HepG2 (cell line): ENCODE measurements around the gene ST13. TPM values are rescaled to one million over a fixed set of nuclear protein-coding genes. Genes with fewer than 3 reads are reported as not detected.

Experiments
- ATAC-seq: fragments of 200-7000 bp; cut with Tn5 transposase; 3 replicates; pipeline ENCODE4 v1.9.1; 2020; ENCODE audit warnings: mild to moderate bottlenecking, moderate library complexity
- BruUV-seq: library from RNA; stranded (reverse); fragments of 400-500 nt; replicated peaks from 2 replicates; lab custom pipeline; 2021; lab: Mats Ljungman, UMichigan
- CTCF ChIA-PET: fragments of 300-600 bp; formaldehyde crosslinking; extraction: SDS; loops from one replicate; lab custom pipeline; 2021; ENCODE audit warnings: low total read pairs, inconsistent platforms, low intra/inter-chr PET ratio; lab: Yijun Ruan, JAX
- POLR2A ChIA-PET: fragments of 350-600 bp; sonication (Branson Sonifier 250); formaldehyde crosslinking; loops from one replicate; lab custom pipeline; 2020; ENCODE audit warnings: antibody characterized with exemption, inconsistent platforms; lab: Yijun Ruan, JAX
- DNase-seq: peaks from one replicate; pipeline ENCODE4 v3.0.0-alpha.2; 2015; ENCODE audit warnings: low spot score
- FAIRE-seq: peaks from 3 replicates; lab custom pipeline; 2011; peaks lifted over from hg19 to GRCh38; lab: Jason Lieb, UNC
- H2AFZ ChIP-seq: one replicate; pipeline ENCODE4 v1.6.1; 2011; ENCODE audit warnings: low read length, inconsistent platforms
- H3K27ac ChIP-seq: fragments of 300-600 bp; 3 replicates; pipeline ENCODE4 v1.8.0; 2011; ENCODE audit warnings: mixed run types, mild to moderate bottlenecking, mixed read lengths, low read length, inconsistent platforms; ENCODE audit not compliant: insufficient read depth; ENCODE audit errors: extremely low read length
- H3K27me3 ChIP-seq, 2 experiments: fragments of 200-600 bp in 1 of 2; 2 replicates in 1 of 2; 3 replicates in 1 of 2; pipeline versions ENCODE4 v1.6.0 to v1.8.0; 2011; ENCODE audit warnings: low read length in 2 of 2, mild to moderate bottlenecking in 2 of 2, moderate library complexity in 2 of 2, inconsistent platforms in 1 of 2; ENCODE audit not compliant: insufficient read depth in 2 of 2, control insufficient read depth in 1 of 2
- H3K36me3 ChIP-seq, 2 experiments: fragments of 200-600 bp in 1 of 2; replicated peaks in 1 of 2; 2 replicates in 1 of 2; 3 replicates in 1 of 2; pipeline versions ENCODE4 v1.5.1 to v1.8.0; 2011; ENCODE audit warnings: low read length in 2 of 2, inconsistent platforms in 1 of 2; ENCODE audit not compliant: insufficient read depth in 2 of 2, control insufficient read depth in 1 of 2
- H3K4me1 ChIP-seq: 2 replicates; pipeline ENCODE4 v1.5.1; 2012; ENCODE audit warnings: low read length, inconsistent platforms; ENCODE audit not compliant: insufficient read depth
- H3K4me2 ChIP-seq: 2 replicates; pipeline ENCODE4 v1.6.0; 2011; ENCODE audit warnings: low read depth, low read length, inconsistent platforms
- H3K4me3 ChIP-seq, 3 experiments: fragments of 200-600 bp in 1 of 3; sonication (generic), shearing (Covaris generic) in 1 of 3; replicated peaks in 1 of 3; 2 replicates each; pipeline ENCODE4 v1.5.1; 2011 to 2016; ENCODE audit warnings: low read length in 3 of 3, inconsistent platforms in 2 of 3, low read depth in 2 of 3, mild to moderate bottlenecking in 2 of 3, control low read depth in 1 of 3, mixed read lengths in 1 of 3; ENCODE audit not compliant: insufficient read depth in 1 of 3
- H3K79me2 ChIP-seq: one replicate; pipeline ENCODE4 v1.6.1; 2011; ENCODE audit warnings: low read length, inconsistent platforms; ENCODE audit not compliant: insufficient read depth
- H3K9ac ChIP-seq: 2 replicates; pipeline ENCODE4 v1.6.0; 2011; ENCODE audit warnings: mild to moderate bottlenecking, low read depth, low read length, inconsistent platforms; ENCODE audit not compliant: insufficient read depth
- H3K9me3 ChIP-seq: 2 replicates; pipeline ENCODE4 v1.5.1; 2012; ENCODE audit warnings: mild to moderate bottlenecking, low read length
- H4K20me1 ChIP-seq: 2 replicates; pipeline ENCODE4 v1.6.0; 2011; ENCODE audit warnings: inconsistent platforms, mild to moderate bottlenecking, low read length, moderate library complexity; ENCODE audit not compliant: insufficient read depth
- AHR ChIP-seq: IDR thresholded peaks from 2 replicates; pipeline ENCODE4 v1.6.1; 2018; ENCODE audit warnings: missing genetic modification reagents, missing compliant biosample characterization
- ATM ChIP-seq: fragments of 450-650 bp; IDR thresholded peaks from 2 replicates; pipeline ENCODE4 v1.7.1; 2017; ENCODE audit warnings: mild to moderate bottlenecking, borderline replicate concordance
- CREB3 ChIP-seq: sonication (generic); formaldehyde crosslinking; IDR thresholded peaks from 2 replicates; pipeline ENCODE4 v1.5.0; 2020; ENCODE audit warnings: missing genetic modification reagents
- GFI1 ChIP-seq: sonication (generic); formaldehyde crosslinking; IDR thresholded peaks from 2 replicates; pipeline ENCODE4 v1.5.0; 2020; ENCODE audit warnings: missing genetic modification reagents, mild to moderate bottlenecking, borderline replicate concordance
- MAX ChIP-seq: IDR thresholded peaks from 2 replicates; pipeline ENCODE4 v1.6.1; 2012; ENCODE audit warnings: inconsistent platforms
- NAIF1 ChIP-seq: sonication (generic); formaldehyde crosslinking; IDR thresholded peaks from 2 replicates; pipeline ENCODE4 v1.5.0; 2020; ENCODE audit warnings: mild to moderate bottlenecking, missing genetic modification reagents, borderline replicate concordance
- THYN1 ChIP-seq: sonication (generic); formaldehyde crosslinking; IDR thresholded peaks from 2 replicates; pipeline ENCODE4 v1.8.1; 2023; ENCODE audit warnings: low read depth, mild to moderate bottlenecking, moderate library complexity, missing genetic modification reagents, borderline replicate concordance
- UBTF ChIP-seq: sonication (generic); formaldehyde crosslinking; IDR thresholded peaks from 2 replicates; pipeline ENCODE4 v1.4.0; 2020; ENCODE audit warnings: mild to moderate bottlenecking, missing genetic modification reagents
- ZBTB38 ChIP-seq: sonication (generic); formaldehyde crosslinking; IDR thresholded peaks from 2 replicates; pipeline ENCODE4 v1.5.1; 2020; ENCODE audit warnings: mild to moderate bottlenecking, missing genetic modification reagents
- ZNF12 ChIP-seq: sonication (generic); formaldehyde crosslinking; IDR thresholded peaks from 2 replicates; pipeline ENCODE4 v1.5.0; 2020; ENCODE audit warnings: missing genetic modification reagents
- ZNF253 ChIP-seq: sonication (generic); formaldehyde crosslinking; IDR thresholded peaks from 2 replicates; pipeline ENCODE4 v1.8.0; 2022; ENCODE audit warnings: mild to moderate bottlenecking, missing genetic modification reagents, borderline replicate concordance
- ZNF512 ChIP-seq: sonication (generic); formaldehyde crosslinking; IDR thresholded peaks from 2 replicates; pipeline ENCODE4 v1.4.0; 2020; ENCODE audit warnings: mild to moderate bottlenecking, missing genetic modification reagents
- ZNF709 ChIP-seq: sonication (generic); formaldehyde crosslinking; IDR thresholded peaks from 2 replicates; pipeline ENCODE4 v1.5.0; 2020; ENCODE audit warnings: mild to moderate bottlenecking, missing genetic modification reagents
- ZSCAN22 ChIP-seq: sonication (generic); formaldehyde crosslinking; IDR thresholded peaks from 2 replicates; pipeline ENCODE4 v1.4.0; 2020; ENCODE audit warnings: mild to moderate bottlenecking, missing genetic modification reagents
- WGBS: methylation state at CpG from one replicate; pipeline ENCODE4 v1.1.6; 2017; ENCODE audit warnings: low lambda C conversion rate; 5-methylcytosine and 5-hydroxymethylcytosine counted together
- in situ Hi-C: cut with HindIII; loops from 2 replicates; pipeline ENCODE4 v1.10.0; 2017; ENCODE audit warnings: low pct_unique_long_range_greater_than_20kb; ENCODE audit not compliant: extremely low pct_ligation_motif_present
- intact Hi-C: fragments of 100-400 bp; cut with micrococcal nuclease; formaldehyde crosslinking; loops from one replicate; pipeline ENCODE4 v1.10.0; 2022; ENCODE audit not compliant: unreplicated experiment
- polyA plus RNA-seq, 8 experiments: library from polyadenylated mRNA; depleted of rRNA in 3 of 8; stranded (reverse) in 7 of 8; unstranded in 1 of 8; fragments of >200 nt; fragmentation: Illumina TruSeq in 4 of 8; extraction: Trizol in 4 of 8; gene quantifications; 2 replicates each; pipeline versions ENCODE4 v1.2.1 to v1.2.3, GENCODE V29; 2011 to 2016; ENCODE audit warnings: low read depth in 4 of 8, missing spikeins in 1 of 8, mixed read lengths in 1 of 8; ENCODE audit not compliant: insufficient read depth in 1 of 8
- total RNA-seq, 5 experiments: library from RNA; depleted of rRNA; stranded (reverse); fragments of >200 nt; fragmentation: Illumina TruSeq; extraction: Trizol; gene quantifications; 2 replicates each; pipeline ENCODE4 v1.2.3, GENCODE V29; 2016; ENCODE audit warnings: low read depth in 1 of 5

Gene ST13
- total and polyA plus RNA-seq, 2 of the 13 experiments (the other 11 are each of a cell fraction or from before 2014, with no cell fraction given): 110 to 274 TPM

- no peak for ATAC-seq
- no peaks in the 10 kb centered on the region for H3K9me3 ChIP-seq
- TF ChIP-seq ATM (no peak), ZNF12 (CRISPR knock-in tag) (peak; percentile 98), ZSCAN22 (CRISPR knock-in tag) (no peak)
- no peak for FAIRE-seq
- H4K20me1 ChIP-seq: no peaks in the 10 kb centered on the region
- ChIA-PET POLR2A (interaction anchor here (0.5 kb wide), 1 partner anchor 73 kb away, joined by 4 read pairs; no protein-coding TSS in a partner anchor), CTCF (no interaction called here)
- H3K4me3 ChIP-seq: no peak overlapping the region
- in situ Hi-C loops: no loop called here
- no peak overlapping the region for H3K4me2 ChIP-seq
- intact Hi-C loops: no loop called here
- no peak overlapping the region for H3K27ac ChIP-seq
- no peaks in the 10 kb centered on the region for H3K27me3 ChIP-seq
- H3K9ac ChIP-seq: no peak overlapping the region
- WGBS: 95% methylated on average over 3 of the region's 3 CpGs
- no peak for DNase-seq
- H2AFZ ChIP-seq: no peak overlapping the region
- H3K79me2 ChIP-seq: peaks cover 16% of the 10 kb centered on the region
- H3K36me3 ChIP-seq: peaks cover 0 to 11% of the 10 kb centered on the region in 2 experiments; a peak in 1 of 5 replicates
- no TSS peak for BruUV-seq
- H3K4me1 ChIP-seq: peaks cover 10% of the 10 kb centered on the region
These were observed 50.7 kb downstream of the ST13 start for GRCh38 chr22:40805699-40806203.

- Histone ChIP-seq H3K27ac (no peak overlapping the region), H3K4me2 (no peak overlapping the region), H3K79me2 (peaks cover 16% of the 10 kb centered on the region), H3K4me1 (peaks cover 16% of the 10 kb centered on the region), H3K4me3 (no peak overlapping the region), H2AFZ (no peak overlapping the region), H4K20me1 (no peaks in the 10 kb centered on the region), H3K27me3 (no peaks in the 10 kb centered on the region), H3K9me3 (no peaks in the 10 kb centered on the region), H3K36me3 (peaks cover 0 to 11% of the 10 kb centered on the region in 2 experiments; a peak in 1 of 5 replicates), H3K9ac (no peak overlapping the region)
- DNase-seq (no peak), ATAC-seq (no peak), FAIRE-seq (no peak)
- POLR2A ChIA-PET: no interaction called here
- intact Hi-C loops: no loop called here
- no TSS peak for BruUV-seq
- WGBS: 97% methylated on average over 4 of the region's 4 CpGs
- in situ Hi-C loops: no loop called here
- CTCF ChIA-PET: no interaction called here
- TF ChIP-seq MAX (no peak), ZNF253 (no peak), AHR (CRISPR knock-in tag) (no peak), UBTF (CRISPR knock-in tag) (no peak), ZNF512 (CRISPR knock-in tag) (no peak), GFI1 (CRISPR knock-in tag) (no peak), CREB3 (CRISPR knock-in tag) (no peak), ZBTB38 (no peak), NAIF1 (CRISPR knock-in tag) (no peak), THYN1 (no peak), ZNF709 (CRISPR knock-in tag) (no peak)
These were observed 51.2 kb downstream of the ST13 start for GRCh38 chr22:40805239-40805638.
